Measurements from ENCODE around the gene OR11L1. TPM values are rescaled to one million over a fixed set of nuclear protein-coding genes. Genes with fewer than 3 reads are reported as not detected.

OR11L1 gene
- total RNA-seq, 1 experiment from 2014 or later, result not detected

DNA sequence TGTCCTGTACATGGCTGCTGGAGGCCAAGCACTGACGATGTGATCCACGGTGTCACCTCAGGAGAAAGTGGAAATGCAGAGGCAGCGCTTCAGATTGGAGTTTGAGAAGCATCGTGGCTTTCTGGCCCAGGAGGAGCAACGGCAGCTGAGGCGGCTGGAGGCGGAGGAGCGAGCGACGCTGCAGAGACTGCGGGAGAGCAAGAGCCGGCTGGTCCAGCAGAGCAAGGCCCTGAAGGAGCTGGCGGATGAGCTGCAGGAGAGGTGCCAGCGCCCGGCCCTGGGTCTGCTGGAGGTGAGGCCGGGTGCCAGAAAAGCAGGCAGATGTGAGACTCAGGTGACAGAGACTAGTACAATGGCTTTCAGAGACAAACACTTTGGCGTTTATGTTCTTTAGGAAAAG lies 22.9 kb upstream of the OR11L1 start:
- no peaks in the 10 kb centered on the region for H3K36me3 ChIP-seq (ENCODE audit: control insufficient read depth in 1 of 2, insufficient read depth in 2 of 2, low read length in 2 of 2)
- H3K27me3 ChIP-seq (ENCODE audit: insufficient read depth, low read length), result no peaks in the 10 kb centered on the region
- no TSS peak for BruUV-seq (replicated peaks)
- CTCF ChIA-PET, result no interaction called here
- H3K4me2 ChIP-seq (ENCODE audit: low read length), result no peak overlapping the region
- intact Hi-C loops (cut with micrococcal nuclease), result no loop called here
- POLR2A ChIA-PET, result no interaction called here
- no peak for DNase-seq (ENCODE audit: low read depth, low spot score)
- no peak for ATAC-seq
- no peaks in the 10 kb centered on the region for H3K79me2 ChIP-seq (ENCODE audit: insufficient read depth, low read length)
- peaks cover 10 to 12% of the 10 kb centered on the region in 2 experiments; a peak in 2 of 4 replicates for H3K9me3 ChIP-seq (ENCODE audit: control insufficient read depth in 1 of 2, insufficient read depth in 1 of 2, low read depth in 1 of 2, low read length in 2 of 2)
- no peaks in the 10 kb centered on the region for H4K20me1 ChIP-seq (ENCODE audit: insufficient read depth)
- H3K4me1 ChIP-seq (ENCODE audit: control insufficient read depth in 1 of 2, insufficient read depth in 2 of 2, low read length in 2 of 2), result no peaks in the 10 kb centered on the region
- H2AFZ ChIP-seq (ENCODE audit: low read depth, low read length, poor library complexity, severe bottlenecking), result no peak overlapping the region
- RAD21 ChIA-PET (ENCODE audit: low non-redundant PET in 1 of 2, low total read pairs in 2 of 2, uncharacterized antibody in 2 of 2, unreplicated experiment in 2 of 2), result no interaction called here
- TF ChIP-seq SIN3A (IDR thresholded peaks at IDR 0.05; ENCODE audit: low read depth) (no peak), ELF1 (IDR thresholded peaks at IDR 0.05; ENCODE audit: borderline replicate concordance, low read depth) (no peak), EGR1 (IDR thresholded peaks at IDR 0.05; ENCODE audit: low read depth) (no peak), ZNF274 (IDR thresholded peaks at IDR 0.05; ENCODE audit: low read depth, low read length) (no peak), TCF7L2 (IDR thresholded peaks at IDR 0.05; ENCODE audit: borderline replicate concordance, extremely low read depth, insufficient read depth, insufficient read length) (no peak), CBX3 (IDR thresholded peaks at IDR 0.05; ENCODE audit: low read depth) (no peak)
- TF ChIP-seq, protein P1, sequence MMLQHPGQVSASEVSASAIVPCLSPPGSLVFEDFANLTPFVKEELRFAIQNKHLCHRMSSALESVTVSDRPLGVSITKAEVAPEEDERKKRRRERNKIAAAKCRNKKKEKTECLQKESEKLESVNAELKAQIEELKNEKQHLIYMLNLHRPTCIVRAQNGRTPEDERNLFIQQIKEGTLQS (IDR thresholded peaks at IDR 0.05), result no peak
- H3K9me2 ChIP-seq (ENCODE audit: insufficient read depth), result no peaks in the 10 kb centered on the region
- no peak overlapping the region for H3K9ac ChIP-seq (ENCODE audit: low read length)
- no peak overlapping the region for H3K27ac ChIP-seq (ENCODE audit: low read depth, low read length)
- no peak overlapping the region for H3K4me3 ChIP-seq (replicated peaks in 1 of 2; ENCODE audit: low read depth in 1 of 2, low read length in 2 of 2)

DNA sequence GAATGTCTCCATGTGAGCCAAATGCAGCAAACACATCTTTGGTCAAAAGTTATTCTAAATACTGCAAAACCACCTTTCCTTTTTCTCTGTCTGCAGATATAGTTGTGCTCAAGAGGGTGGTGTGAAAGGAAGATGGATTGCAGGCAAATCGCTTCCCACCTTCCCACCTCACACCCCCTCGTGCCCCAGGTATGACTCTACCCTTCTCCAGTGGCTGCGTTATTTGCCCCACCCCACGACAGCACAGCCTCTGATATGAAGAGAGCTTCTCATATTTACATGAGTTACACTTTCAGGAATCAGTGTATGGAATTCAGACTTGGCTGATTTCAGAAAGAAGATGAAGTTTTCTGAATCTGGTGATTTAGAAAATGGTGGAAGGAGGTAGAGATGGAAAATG lies 21.1 kb upstream of the OR11L1 start:
- Histone ChIP-seq H3K4me1 (ENCODE audit: control insufficient read depth in 1 of 2, insufficient read depth in 2 of 2, low read length in 2 of 2) (no peaks in the 10 kb centered on the region), H3K79me2 (ENCODE audit: insufficient read depth, low read length) (no peaks in the 10 kb centered on the region), H3K9me2 (ENCODE audit: insufficient read depth) (no peaks in the 10 kb centered on the region), H3K4me3 (replicated peaks in 1 of 2; ENCODE audit: low read depth in 1 of 2, low read length in 2 of 2) (no peak overlapping the region), H3K4me2 (ENCODE audit: low read length) (no peak overlapping the region), H3K36me3 (ENCODE audit: control insufficient read depth in 1 of 2, insufficient read depth in 2 of 2, low read length in 2 of 2) (no peaks in the 10 kb centered on the region), H2AFZ (ENCODE audit: low read depth, low read length, poor library complexity, severe bottlenecking) (no peak overlapping the region), H3K9ac (ENCODE audit: low read length) (no peak overlapping the region), H3K9me3 (ENCODE audit: control insufficient read depth in 1 of 2, insufficient read depth in 1 of 2, low read depth in 1 of 2, low read length in 2 of 2) (peaks cover 6 to 10% of the 10 kb centered on the region in 2 experiments; a peak in 2 of 4 replicates), H3K27me3 (ENCODE audit: insufficient read depth, low read length) (no peaks in the 10 kb centered on the region), H3K27ac (ENCODE audit: low read depth, low read length) (no peak overlapping the region), H4K20me1 (ENCODE audit: insufficient read depth) (no peaks in the 10 kb centered on the region)
- no peak for DNase-seq (ENCODE audit: low read depth, low spot score)
- CTCF ChIA-PET, result no interaction called here
- no TSS peak for BruUV-seq (replicated peaks)
- intact Hi-C loops (cut with micrococcal nuclease), result no loop called here
- ATAC-seq, result no peak
- POLR2A ChIA-PET, result no interaction called here
- RAD21 ChIA-PET (ENCODE audit: low non-redundant PET in 1 of 2, low total read pairs in 2 of 2, uncharacterized antibody in 2 of 2, unreplicated experiment in 2 of 2), result no interaction called here
- TF ChIP-seq POLR2AphosphoS5 (IDR thresholded peaks at IDR 0.05; ENCODE audit: low read depth, low read length), result no peak
- no peak for TF ChIP-seq MAX (IDR thresholded peaks at IDR 0.05)
- TF ChIP-seq EZH2phosphoT487 (IDR thresholded peaks at IDR 0.05; ENCODE audit: borderline replicate concordance), result no peak
- TF ChIP-seq, protein P2, sequence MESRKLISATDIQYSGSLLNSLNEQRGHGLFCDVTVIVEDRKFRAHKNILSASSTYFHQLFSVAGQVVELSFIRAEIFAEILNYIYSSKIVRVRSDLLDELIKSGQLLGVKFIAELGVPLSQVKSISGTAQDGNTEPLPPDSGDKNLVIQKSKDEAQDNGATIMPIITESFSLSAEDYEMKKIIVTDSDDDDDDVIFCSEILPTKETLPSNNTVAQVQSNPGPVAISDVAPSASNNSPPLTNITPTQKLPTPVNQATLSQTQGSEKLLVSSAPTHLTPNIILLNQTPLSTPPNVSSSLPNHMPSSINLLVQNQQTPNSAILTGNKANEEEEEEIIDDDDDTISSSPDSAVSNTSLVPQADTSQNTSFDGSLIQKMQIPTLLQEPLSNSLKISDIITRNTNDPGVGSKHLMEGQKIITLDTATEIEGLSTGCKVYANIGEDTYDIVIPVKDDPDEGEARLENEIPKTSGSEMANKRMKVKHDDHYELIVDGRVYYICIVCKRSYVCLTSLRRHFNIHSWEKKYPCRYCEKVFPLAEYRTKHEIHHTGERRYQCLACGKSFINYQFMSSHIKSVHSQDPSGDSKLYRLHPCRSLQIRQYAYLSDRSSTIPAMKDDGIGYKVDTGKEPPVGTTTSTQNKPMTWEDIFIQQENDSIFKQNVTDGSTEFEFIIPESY (IDR thresholded peaks at IDR 0.05; ENCODE audit: extremely low read depth, insufficient replicate concordance, low read length), result no peak
- no peak for TF ChIP-seq SIN3A (IDR thresholded peaks at IDR 0.05; ENCODE audit: low read depth)
- no peak for TF ChIP-seq REST (IDR thresholded peaks at IDR 0.05; ENCODE audit: low read depth)
- no peak for TF ChIP-seq FOSL1 (IDR thresholded peaks at IDR 0.05; ENCODE audit: low read depth)
- TF ChIP-seq ELF1 (IDR thresholded peaks at IDR 0.05; ENCODE audit: borderline replicate concordance, low read depth), result no peak
- TF ChIP-seq SP1 (IDR thresholded peaks at IDR 0.05; ENCODE audit: low read depth), result no peak
- TF ChIP-seq RAD21 (IDR thresholded peaks at IDR 0.05; ENCODE audit: low read depth), result no peak
- TF ChIP-seq CEBPB (IDR thresholded peaks at IDR 0.05; ENCODE audit: low read depth), result no peak
